Measurements from ENCODE around the gene WDR75. TPM values are rescaled to one million over a fixed set of nuclear protein-coding genes. Genes with fewer than 3 reads are reported as not detected.

The WDR75 gene
- total and polyA plus RNA-seq, 2 of the 13 experiments (the other 11 are each of a cell fraction or from before 2014, with no cell fraction given) = 63.0 to 74.1 TPM

DNA sequence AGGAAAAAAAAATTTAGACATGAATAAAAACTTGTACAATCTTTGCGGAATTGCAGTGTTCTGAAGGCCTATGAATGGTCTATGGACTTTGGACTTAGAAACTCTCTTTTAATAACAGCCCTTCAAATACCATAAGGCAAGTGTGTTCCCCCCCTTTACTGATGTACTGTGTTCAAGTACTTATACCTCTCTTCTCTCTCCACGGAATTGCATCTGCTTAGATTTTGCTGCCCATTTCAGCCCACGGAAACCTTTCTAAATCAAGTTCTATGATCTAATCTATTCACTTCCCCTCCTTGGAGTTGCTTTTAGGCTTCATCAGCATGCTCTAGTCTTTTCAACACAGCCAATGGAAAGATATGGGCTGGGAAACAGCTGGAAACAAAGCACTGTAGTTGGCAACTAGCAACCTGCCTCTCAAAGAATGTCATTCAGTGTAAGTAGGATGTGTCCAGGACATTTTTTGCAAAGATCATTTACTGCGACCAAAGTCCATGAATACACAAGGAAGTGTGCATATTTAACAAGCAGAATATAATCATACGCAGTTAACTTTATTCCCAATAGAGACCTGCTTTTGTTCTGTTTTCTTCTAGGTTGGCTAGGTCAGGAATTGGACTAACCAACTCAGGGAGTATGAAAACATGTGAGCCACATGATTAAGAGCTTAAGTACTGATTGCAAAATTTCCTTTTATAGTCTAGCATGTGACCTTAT is 81.3 kb downstream of the WDR75 start (continued):
- TF ChIP-seq ZNF839 (CRISPR knock-in tag; IDR thresholded peaks at IDR 0.05; ENCODE audit: borderline replicate concordance) (no peak), SIN3B (IDR thresholded peaks at IDR 0.05; ENCODE audit: low read length) (no peak), HNRNPH1 (optimal IDR thresholded peaks at IDR 0.05; ENCODE audit: low read depth, low read length) (no peak), TCF7 (IDR thresholded peaks at IDR 0.05; ENCODE audit: low read depth) (0 out of 2 replicates have a peak, but pooled peaks have one; percentile 13), HNRNPLL (IDR thresholded peaks at IDR 0.05; ENCODE audit: low read depth, low read length, poor library complexity, severe bottlenecking) (no peak), POLR2G (IDR thresholded peaks at IDR 0.05; ENCODE audit: low read depth, low read length) (no peak), CHD2 (IDR thresholded peaks at IDR 0.05; ENCODE audit: low read depth, low read length) (no peak), LCORL (IDR thresholded peaks at IDR 0.05) (no peak), LCORL (CRISPR knock-in tag; IDR thresholded peaks at IDR 0.05) (no peak), KLF11 (CRISPR knock-in tag; IDR thresholded peaks at IDR 0.05) (no peak), ZNF225 (CRISPR knock-in tag; IDR thresholded peaks at IDR 0.05) (no peak), RNF2 (conservative IDR thresholded peaks at IDR 0.05; ENCODE audit: low read depth) (no peak), AHR (CRISPR knock-in tag; IDR thresholded peaks at IDR 0.05) (no peak), PTBP1 (IDR thresholded peaks at IDR 0.05; ENCODE audit: low read depth, low read length, poor library complexity, severe bottlenecking) (no peak), CEBPB (IDR thresholded peaks at IDR 0.05; ENCODE audit: borderline replicate concordance, low read depth, low read length) (peak; percentile 14; the same call in 1 of the 2 replicates), KAT7 (CRISPR knock-in tag; IDR thresholded peaks at IDR 0.05; ENCODE audit: borderline replicate concordance) (peak; percentile 25; the same call in 1 of the 2 replicates), HOXA7 (CRISPR knock-in tag; IDR thresholded peaks at IDR 0.05) (no peak), ZNF614 (CRISPR knock-in tag; IDR thresholded peaks at IDR 0.05; ENCODE audit: borderline replicate concordance) (peak; percentile 62), ZNF10 (CRISPR knock-in tag; IDR thresholded peaks at IDR 0.05; ENCODE audit: borderline replicate concordance, low read depth) (no peak), KAT8 (CRISPR knock-in tag; IDR thresholded peaks at IDR 0.05) (no peak), CREB1 (IDR thresholded peaks at IDR 0.05) (no peak), CREB1 (CRISPR knock-in tag; IDR thresholded peaks at IDR 0.05) (no peak)
- TF ChIP-seq, protein P1, sequence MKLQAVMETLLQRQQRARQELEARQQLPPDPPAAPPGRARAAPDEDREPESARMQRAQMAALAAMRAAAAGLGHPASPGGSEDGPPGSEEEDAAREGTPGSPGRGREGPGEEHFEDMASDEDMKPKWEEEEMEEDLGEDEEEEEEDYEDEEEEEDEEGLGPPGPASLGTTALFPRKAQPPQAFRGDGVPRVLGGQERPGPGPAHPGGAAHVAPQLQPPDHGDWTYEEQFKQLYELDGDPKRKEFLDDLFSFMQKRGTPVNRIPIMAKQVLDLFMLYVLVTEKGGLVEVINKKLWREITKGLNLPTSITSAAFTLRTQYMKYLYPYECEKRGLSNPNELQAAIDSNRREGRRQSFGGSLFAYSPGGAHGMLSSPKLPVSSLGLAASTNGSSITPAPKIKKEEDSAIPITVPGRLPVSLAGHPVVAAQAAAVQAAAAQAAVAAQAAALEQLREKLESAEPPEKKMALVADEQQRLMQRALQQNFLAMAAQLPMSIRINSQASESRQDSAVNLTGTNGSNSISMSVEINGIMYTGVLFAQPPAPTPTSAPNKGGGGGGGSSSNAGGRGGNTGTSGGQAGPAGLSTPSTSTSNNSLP (IDR thresholded peaks at IDR 0.05; ENCODE audit: low read depth, low read length) = peak; percentile 60
- TF ChIP-seq, protein P2, sequence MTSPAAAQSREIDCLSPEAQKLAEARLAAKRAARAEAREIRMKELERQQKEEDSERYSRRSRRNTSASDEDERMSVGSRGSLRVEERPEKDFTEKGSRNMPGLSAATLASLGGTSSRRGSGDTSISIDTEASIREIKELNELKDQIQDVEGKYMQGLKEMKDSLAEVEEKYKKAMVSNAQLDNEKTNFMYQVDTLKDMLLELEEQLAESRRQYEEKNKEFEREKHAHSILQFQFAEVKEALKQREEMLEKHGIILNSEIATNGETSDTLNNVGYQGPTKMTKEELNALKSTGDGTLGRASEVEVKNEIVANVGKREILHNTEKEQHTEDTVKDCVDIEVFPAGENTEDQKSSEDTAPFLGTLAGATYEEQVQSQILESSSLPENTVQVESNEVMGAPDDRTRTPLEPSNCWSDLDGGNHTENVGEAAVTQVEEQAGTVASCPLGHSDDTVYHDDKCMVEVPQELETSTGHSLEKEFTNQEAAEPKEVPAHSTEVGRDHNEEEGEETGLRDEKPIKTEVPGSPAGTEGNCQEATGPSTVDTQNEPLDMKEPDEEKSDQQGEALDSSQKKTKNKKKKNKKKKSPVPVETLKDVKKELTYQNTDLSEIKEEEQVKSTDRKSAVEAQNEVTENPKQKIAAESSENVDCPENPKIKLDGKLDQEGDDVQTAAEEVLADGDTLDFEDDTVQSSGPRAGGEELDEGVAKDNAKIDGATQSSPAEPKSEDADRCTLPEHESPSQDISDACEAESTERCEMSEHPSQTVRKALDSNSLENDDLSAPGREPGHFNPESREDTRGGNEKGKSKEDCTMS (CRISPR knock-in tag; conservative IDR thresholded peaks at IDR 0.05) = no peak
- TF ChIP-seq, protein P3, sequence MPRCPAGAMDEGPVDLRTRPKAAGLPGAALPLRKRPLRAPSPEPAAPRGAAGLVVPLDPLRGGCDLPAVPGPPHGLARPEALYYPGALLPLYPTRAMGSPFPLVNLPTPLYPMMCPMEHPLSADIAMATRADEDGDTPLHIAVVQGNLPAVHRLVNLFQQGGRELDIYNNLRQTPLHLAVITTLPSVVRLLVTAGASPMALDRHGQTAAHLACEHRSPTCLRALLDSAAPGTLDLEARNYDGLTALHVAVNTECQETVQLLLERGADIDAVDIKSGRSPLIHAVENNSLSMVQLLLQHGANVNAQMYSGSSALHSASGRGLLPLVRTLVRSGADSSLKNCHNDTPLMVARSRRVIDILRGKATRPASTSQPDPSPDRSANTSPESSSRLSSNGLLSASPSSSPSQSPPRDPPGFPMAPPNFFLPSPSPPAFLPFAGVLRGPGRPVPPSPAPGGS (CRISPR knock-in tag; IDR thresholded peaks at IDR 0.05) = no peak
- TF ChIP-seq, protein P4, sequence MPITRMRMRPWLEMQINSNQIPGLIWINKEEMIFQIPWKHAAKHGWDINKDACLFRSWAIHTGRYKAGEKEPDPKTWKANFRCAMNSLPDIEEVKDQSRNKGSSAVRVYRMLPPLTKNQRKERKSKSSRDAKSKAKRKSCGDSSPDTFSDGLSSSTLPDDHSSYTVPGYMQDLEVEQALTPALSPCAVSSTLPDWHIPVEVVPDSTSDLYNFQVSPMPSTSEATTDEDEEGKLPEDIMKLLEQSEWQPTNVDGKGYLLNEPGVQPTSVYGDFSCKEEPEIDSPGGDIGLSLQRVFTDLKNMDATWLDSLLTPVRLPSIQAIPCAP (CRISPR knock-in tag; IDR thresholded peaks at IDR 0.05; ENCODE audit: low read depth) = no peak
